ENCODE measurements around the gene ANKRD30A. TPM values are rescaled to one million over a fixed set of nuclear protein-coding genes. Genes with fewer than 3 reads are reported as not detected.
"Not testable (repeated sequence)": the region's sequence is repeated elsewhere in the genome, so short reads cannot be mapped to it uniquely, and the experiment has no call there.

ANKRD30A gene
- total RNA-seq, 1 donor from 2014 or later = not detected

- no peak for ATAC-seq (ENCODE audit: poor library complexity)
- intact Hi-C loops (cut with DNase I) = no loop called here
- no peak for DNase-seq
Measured at GRCh38 chr10:37236093-37236492, 110.7 kb downstream of the ANKRD30A start.

DNA sequence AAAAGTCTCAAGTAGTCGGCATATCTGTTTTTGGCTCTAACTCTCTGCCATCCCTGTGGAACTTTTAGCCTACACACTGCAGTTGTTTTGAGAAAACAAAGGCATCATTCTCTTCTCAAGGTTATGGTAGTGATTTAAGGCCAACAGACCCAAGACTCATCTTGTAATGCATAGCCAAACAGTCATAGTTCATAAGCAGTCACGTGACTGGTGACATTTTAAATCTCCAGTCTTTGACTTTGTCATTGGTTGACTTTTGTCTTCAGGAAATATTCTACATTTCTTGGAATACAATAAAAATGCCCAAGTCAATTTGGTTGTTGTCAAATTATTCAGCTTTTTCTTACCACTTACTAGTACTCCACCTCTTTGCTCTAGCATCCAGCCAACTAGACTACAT, 114.8 kb downstream of the ANKRD30A start:
- intact Hi-C loops (cut with DNase I) = no loop called here
- DNase-seq (no peak), ATAC-seq (ENCODE audit: poor library complexity) (no peak)

- DNase-seq (no peak), ATAC-seq (ENCODE audit: poor library complexity) (no peak)
- intact Hi-C loops (cut with DNase I) = no loop called here
Measured at GRCh38 chr10:37246637-37247036, 121.2 kb downstream of the ANKRD30A start.

DNA sequence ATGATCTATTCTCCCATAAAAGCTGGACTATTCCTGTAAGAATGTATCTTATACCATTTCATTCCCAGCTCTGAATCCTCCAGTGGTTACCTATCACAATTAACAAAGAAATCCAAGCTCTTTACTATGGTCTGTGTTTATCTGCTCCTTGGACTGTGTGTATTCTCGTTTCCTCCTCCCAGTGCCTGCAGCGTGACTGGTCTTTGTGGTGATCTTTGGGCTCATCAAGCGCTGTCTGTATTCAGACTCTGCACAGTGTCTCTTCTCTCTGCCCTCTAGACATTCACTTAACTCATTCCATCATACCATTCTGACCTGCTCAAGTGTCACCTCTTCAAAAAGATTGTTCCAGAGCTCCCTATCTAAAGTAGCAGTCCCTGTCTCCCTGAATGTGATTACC, 130.4 kb downstream of the ANKRD30A start:
- intact Hi-C loops (cut with DNase I); ATAC-seq (ENCODE audit: poor library complexity); DNase-seq: not testable (repeated sequence)

DNA sequence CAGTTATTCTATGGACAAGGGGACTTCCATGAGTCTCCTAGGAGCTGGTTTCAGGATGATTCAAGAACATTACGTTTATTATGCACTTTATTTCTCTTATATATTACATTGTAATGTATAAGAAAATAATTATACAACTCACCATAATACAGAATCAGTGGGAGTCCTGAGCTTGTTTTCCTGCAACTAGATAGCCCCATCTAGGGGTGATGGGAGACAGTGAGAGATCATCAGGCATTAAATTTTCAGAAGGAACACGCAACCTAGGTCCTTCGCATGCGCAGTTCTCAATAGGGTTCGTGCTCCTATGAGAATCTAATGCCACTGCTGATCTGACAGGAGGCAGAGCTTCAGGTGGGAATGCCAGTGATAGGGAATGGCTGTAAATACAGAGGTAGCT, 137.9 kb downstream of the ANKRD30A start:
- DNase-seq = no peak
- ATAC-seq (ENCODE audit: poor library complexity) = no peak
- intact Hi-C loops (cut with DNase I) = no loop called here

GRCh38 chr10:37268266-37268665, 142.9 kb downstream of the ANKRD30A start:
- DNase-seq (no peak), ATAC-seq (ENCODE audit: poor library complexity) (no peak)
- intact Hi-C loops (cut with DNase I) = no loop called here

GRCh38 chr10:37269554-37270256, 144.3 kb downstream of the ANKRD30A start:
- no peak for ATAC-seq (ENCODE audit: poor library complexity)
- DNase-seq = no peak
- intact Hi-C loops (cut with DNase I) = no loop called here

DNA sequence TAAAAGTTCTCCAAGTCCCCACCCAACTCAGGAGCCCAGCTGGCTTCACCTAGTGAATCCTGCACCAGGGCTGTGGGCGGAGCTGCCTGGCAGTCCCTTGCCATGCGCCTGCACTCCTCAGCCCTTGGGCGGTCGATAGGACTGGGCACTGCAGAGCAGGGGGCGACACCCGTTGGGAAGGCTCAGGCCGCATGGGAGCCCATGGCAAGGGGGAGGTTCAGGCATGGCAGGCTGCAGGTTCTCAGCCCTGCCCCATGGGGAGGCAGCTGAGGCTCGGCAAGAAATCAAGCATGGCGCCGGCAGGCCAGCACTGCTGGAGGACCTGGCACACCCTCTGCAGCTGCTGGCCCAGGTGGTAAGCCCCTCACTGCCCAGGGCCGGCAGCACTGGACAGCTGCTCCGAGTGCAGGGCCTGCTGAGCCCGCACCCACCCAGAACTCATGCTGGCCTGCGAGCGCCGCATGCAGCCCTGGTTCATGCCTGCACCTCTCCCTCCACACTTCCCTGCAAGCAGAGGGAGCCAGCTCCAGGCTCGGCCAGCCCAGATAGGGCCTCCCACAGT, 149.9 kb downstream of the ANKRD30A start:
- DNase-seq = no peak
- ATAC-seq (ENCODE audit: poor library complexity) = no peak
- intact Hi-C loops (cut with DNase I) = no loop called here

GRCh38 chr10:37285063-37285462, 159.7 kb downstream of the ANKRD30A start:
- no peak for ATAC-seq (ENCODE audit: poor library complexity)
- intact Hi-C loops (cut with DNase I) = no loop called here

DNA sequence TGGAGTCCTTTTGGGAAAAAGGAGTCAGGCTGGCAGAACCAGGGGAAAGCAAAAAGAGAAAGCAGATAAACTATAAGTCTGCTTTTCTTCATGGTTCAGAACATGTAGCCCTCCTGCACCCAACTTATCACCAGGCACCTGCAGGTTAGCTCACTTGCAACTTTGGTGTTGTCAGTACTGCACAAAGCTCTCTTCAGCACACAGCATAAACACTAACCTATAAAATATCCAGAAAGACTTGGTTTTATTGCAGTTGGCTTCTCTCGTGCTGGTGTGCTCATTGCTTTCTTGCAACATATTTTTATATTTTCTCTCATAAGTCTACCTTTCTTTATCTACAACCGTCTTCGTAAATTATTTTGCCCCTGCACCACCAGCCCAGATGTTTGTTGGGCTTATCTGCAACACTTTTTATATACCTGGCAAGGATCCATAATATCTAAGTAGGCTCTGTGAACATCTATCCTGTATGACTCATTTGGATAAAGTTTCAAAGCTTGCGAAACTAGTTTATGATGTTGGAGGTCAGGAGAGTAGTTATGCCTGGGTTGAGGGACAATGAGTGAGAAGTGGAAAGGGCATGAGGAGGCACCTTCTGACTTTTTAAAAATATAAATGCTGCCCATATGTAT, 164.6 kb downstream of the ANKRD30A start:
- no peak for ATAC-seq (ENCODE audit: poor library complexity)
- intact Hi-C loops (cut with DNase I) = no loop called here
- DNase-seq = no peak

More at GRCh38 chr10:37285063-37285462, 159.7 kb downstream of the ANKRD30A start:
- DNase-seq = no peak

GRCh38 chr10:37301271-37301670, 175.9 kb downstream of the ANKRD30A start:
- no peak for ATAC-seq (ENCODE audit: poor library complexity)
- no peak for DNase-seq
- intact Hi-C loops (cut with DNase I) = no loop called here

- no peak for ATAC-seq (ENCODE audit: poor library complexity)
- intact Hi-C loops (cut with DNase I) = no loop called here
- no peak for DNase-seq
Measured at GRCh38 chr10:37304036-37304435, 178.6 kb downstream of the ANKRD30A start.

GRCh38 chr10:37314350-37314749, 189.0 kb downstream of the ANKRD30A start:
- no peak for ATAC-seq (ENCODE audit: poor library complexity)
- intact Hi-C loops (cut with DNase I) = no loop called here
- no peak for DNase-seq

DNA sequence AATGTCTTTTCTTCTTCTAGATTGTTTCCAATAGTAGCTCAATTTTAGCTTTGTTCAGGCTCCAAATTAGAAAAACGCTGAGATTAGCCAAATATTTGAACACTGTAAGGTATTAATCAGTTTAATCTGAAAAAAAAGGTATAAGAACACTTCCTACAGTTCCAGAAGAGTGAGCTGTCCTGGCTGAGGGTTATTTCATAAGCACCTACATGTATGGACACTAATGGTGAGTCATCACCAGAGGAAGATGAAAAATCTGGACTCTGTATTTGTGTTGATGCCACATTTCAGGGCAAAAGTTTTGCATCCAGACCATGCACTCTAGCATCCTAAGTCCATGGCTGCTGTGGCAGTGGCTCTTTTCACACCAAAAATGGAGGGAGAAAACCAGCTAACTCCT, 189.5 kb downstream of the ANKRD30A start:
- intact Hi-C loops (cut with DNase I) = no loop called here
- ATAC-seq (ENCODE audit: poor library complexity) = no peak
- no peak for DNase-seq

DNA sequence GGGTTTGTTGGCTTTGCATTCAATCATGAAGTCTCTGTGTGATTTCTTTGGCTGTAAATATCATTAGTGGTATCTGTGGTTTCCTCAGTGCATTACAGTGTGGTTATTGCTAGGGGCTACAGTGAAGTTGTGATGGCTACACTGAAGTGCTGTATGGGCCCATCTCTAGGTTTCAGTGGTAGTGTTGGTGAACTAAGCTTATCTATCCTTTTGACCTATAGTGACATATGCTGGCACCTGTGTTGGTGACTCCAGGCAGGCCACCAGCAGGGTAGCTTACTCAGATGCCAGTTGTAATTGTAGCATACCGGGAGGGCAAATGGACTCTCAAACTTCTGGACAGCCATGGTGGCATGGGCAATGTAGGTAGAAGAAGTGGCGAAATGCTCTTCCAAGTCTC, 219.0 kb downstream of the ANKRD30A start:
- ATAC-seq (ENCODE audit: poor library complexity) (no peak), DNase-seq (no peak)
- intact Hi-C loops (cut with DNase I) = no loop called here

GRCh38 chr10:37379991-37380390, 254.6 kb downstream of the ANKRD30A start:
- DNase-seq = no peak
- no peak for ATAC-seq (ENCODE audit: poor library complexity)
- intact Hi-C loops (cut with DNase I) = no loop called here

DNA sequence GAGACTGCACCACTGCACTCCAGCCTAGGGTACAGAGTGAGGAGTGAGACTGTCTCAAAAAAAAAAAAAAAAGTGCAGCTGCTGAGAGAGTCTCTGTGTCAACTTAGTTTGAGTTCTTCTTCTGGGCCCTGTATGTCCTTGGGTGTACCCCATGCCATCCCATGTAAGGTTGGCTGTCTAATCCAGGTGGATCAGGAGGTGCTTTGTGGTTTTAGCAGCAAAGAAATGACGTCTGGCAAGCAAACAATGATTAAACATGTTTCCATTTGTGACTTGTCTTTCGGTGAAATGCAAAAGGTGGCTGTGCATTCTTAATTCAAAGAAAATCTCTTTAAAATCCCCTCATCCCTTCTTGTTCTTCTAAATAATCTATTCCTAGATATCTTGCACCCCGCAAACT, 255.9 kb downstream of the ANKRD30A start:
- ATAC-seq (ENCODE audit: poor library complexity) = no peak
- intact Hi-C loops (cut with DNase I) = no loop called here
- no peak for DNase-seq

DNA sequence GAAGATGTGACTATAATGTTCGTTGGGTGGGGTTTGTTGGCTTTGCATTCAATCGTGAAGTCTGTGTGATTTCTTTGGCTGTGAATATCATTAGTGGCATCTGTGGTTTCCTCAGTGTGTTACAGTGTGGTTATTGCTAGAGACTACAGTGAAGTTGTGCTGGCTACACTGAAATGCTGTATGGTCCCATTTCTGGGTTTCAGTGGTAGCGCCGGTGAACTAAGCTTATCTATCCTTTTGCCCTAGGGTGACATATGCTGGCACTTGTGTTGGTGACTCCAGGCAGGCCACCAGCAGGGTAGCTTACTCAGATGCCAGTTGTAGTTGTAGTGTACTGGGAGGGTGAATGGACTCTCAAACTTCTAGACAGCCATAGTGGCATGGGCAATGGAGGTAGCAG, 259.5 kb downstream of the ANKRD30A start:
- no peak for DNase-seq
- intact Hi-C loops (cut with DNase I) = no loop called here
- ATAC-seq (ENCODE audit: poor library complexity) = no peak

DNA sequence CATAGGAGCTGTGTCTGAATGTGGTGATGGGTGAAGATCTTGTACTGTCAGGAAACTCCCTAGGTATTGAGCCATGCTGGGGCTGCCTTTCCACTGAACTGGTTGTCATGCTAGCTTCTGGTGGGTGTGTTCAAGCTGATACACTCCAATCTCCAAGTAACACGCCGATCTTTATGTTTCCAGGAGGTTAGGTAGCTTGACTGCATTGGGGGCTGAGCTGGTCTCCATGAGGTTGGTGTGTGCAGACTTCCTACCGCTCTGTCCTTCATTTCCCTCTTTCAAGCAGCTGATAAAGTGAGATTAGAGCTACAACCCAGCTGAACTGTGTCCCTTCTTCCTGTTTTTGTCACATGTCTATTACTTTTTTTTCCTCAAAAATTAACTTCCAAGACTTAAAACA, 265.5 kb downstream of the ANKRD30A start:
- DNase-seq (no peak), ATAC-seq (ENCODE audit: poor library complexity) (no peak)
- intact Hi-C loops (cut with DNase I) = no loop called here

GRCh38 chr10:37400774-37401173, 275.4 kb downstream of the ANKRD30A start:
- ATAC-seq (ENCODE audit: poor library complexity); intact Hi-C loops (cut with DNase I); DNase-seq: not testable (repeated sequence)
